Posterior cingulate gyrus (tissue), 11 donors: Measurements from ENCODE around the gene NCOA3.
"Not testable (repeated sequence)": the region's sequence is repeated elsewhere in the genome, so short reads cannot be mapped to it uniquely, and the experiment has no call there.

Experiments used
- DNase-seq, 10 donors: peaks; one replicate each; pipeline versions ENCODE4 v3.0.0 to v3.0.0-alpha.2; 2020 to 2021; ENCODE audit warnings: mixed read lengths in 3 of 10
- intact Hi-C: fragments of 100-400 bp; cut with DNase I; formaldehyde crosslinking; loops from one replicate; pipeline ENCODE4 v1.15.1; 2023

The NCOA3 gene

GRCh38 chr20:47501482-47502270 is at the start of gene NCOA3:
NCOA3 (plus strand) TSS chr20:47501887; CDS start chr20:47622248, 120,361 bp downstream.
- intact Hi-C loops = loop anchor here (2.0 kb wide), 1 partner anchor 75 kb away; no protein-coding TSS in a partner anchor
- peak; percentile 91 to 99 (median 95) for DNase-seq

- intact Hi-C loops = no loop called here
- no peak for DNase-seq
Observed at GRCh38 chr20:47452736-47453161, 48.9 kb upstream of the NCOA3 start.

GRCh38 chr20:47453167-47453782 is 48.4 kb upstream of the NCOA3 start:
- intact Hi-C loops = no loop called here
- no peak for DNase-seq

GRCh38 chr20:47454298-47455132 is 47.2 kb upstream of the NCOA3 start:
- DNase-seq = peak in 1 of 10 donors; percentile 41
- intact Hi-C loops = no loop called here

GRCh38 chr20:47455133-47456040 is 46.3 kb upstream of the NCOA3 start:
- DNase-seq = peak in 1 of 10 donors; percentile 24
- intact Hi-C loops = no loop called here

GRCh38 chr20:47456041-47456537 is 45.6 kb upstream of the NCOA3 start:
- DNase-seq = peak in 1 of 10 donors; percentile 55
- intact Hi-C loops = no loop called here

DNA sequence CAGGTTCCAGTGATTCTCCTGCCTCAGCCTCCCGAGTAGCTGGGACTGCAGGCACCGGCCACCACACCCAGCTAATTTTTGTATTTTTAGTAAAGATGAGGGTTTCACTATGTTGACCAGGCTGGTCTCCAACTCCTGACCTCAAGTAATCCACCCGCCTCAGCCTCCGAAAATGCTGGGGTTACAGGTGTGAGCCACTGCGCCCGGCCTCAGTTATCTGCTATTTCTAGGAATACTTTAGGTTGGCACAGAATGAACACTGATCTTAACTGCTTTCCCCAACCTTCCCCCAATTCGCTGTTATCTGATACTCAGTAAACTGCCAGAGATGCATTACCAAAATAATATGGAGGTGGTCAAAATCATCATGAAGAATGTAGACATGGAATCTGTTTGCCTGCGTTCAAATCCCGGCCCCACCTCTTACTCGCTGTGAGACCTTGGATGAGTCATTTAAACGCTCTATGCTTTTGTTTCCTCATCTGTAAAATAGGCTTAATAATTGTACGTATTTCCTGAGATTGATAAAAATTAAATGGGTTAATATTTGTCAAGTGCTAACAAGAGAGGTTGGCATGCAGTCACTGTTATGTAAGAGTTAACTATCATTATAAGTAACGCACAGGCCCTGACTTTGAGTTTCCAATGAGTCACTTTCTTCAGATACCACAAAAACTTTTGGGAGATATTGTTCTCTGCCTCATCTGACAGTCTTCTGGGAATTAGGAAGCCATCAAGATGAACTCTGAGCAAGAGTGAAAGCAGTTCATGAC is 44.5 kb upstream of the NCOA3 start:
- peak in 1 of 10 donors; percentile 34 for DNase-seq
- intact Hi-C loops = no loop called here

- DNase-seq, intact Hi-C loops: not testable (repeated sequence)
Observed at GRCh38 chr20:47458280-47459050, 43.2 kb upstream of the NCOA3 start.

- intact Hi-C loops = no loop called here
- no peak for DNase-seq
Observed at GRCh38 chr20:47459344-47460073, 42.2 kb upstream of the NCOA3 start.

- intact Hi-C loops, DNase-seq: not testable (repeated sequence)
Observed at GRCh38 chr20:47460761-47461112, 41.0 kb upstream of the NCOA3 start.

GRCh38 chr20:47461120-47461685 is 40.5 kb upstream of the NCOA3 start:
- no peak for DNase-seq
- intact Hi-C loops = no loop called here

- intact Hi-C loops, DNase-seq: not testable (repeated sequence)
Observed at GRCh38 chr20:47461906-47462305, 39.8 kb upstream of the NCOA3 start.

DNA sequence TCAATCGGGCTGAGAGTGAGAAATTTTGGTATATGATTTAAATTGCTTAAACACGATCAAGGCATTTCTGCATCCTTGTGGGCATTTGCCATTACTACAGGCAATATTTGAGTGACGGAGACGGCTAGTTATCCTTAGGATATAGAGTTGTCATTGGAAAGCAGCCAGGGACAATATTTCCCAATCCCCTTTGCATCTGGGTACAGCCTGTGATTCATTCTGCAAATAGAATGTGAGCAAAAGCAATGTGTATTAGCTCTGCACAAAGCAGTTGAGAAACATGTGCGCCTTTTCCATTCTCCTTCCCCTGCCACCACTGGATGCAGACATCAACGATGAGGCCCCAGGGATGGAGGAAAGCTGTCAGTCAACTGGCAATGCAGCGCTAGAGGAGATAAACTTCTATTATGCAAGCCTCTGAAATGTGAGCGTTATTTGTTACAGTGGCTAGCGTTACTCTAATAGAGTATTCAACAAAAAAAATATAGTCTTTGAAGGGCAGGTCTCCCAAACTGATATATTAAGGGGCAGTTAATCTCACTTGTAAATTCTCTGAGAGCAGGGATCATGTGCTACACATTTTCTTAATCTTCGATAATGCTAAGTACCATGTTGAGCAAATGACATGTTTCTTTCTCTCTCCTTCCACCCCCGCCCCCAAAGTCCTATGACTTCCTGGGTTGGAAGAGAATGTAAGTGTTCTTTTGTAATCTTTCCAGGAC is 37.1 kb upstream of the NCOA3 start:
- intact Hi-C loops = no loop called here

GRCh38 chr20:47465335-47466090 is 36.2 kb upstream of the NCOA3 start:
- no peak for DNase-seq
- intact Hi-C loops = no loop called here

More for the DNA sequence above, 37.1 kb upstream of the NCOA3 start:
- DNase-seq = peak in 2 of 10 donors; percentile 8 to 14

GRCh38 chr20:47466213-47466612 is 35.5 kb upstream of the NCOA3 start:
- DNase-seq = no peak
- intact Hi-C loops = no loop called here
